HepG2 (cell line): ENCODE results near the gene ETV6. TPM values are rescaled to one million over a fixed set of nuclear protein-coding genes. Genes with fewer than 3 reads are reported as not detected.

Experiments used
- ATAC-seq: fragments of 200-7000 bp; cut with Tn5 transposase; 3 replicates; pipeline ENCODE4 v1.9.1; 2020; ENCODE audit warnings: mild to moderate bottlenecking, moderate library complexity
- BruUV-seq: library from RNA; stranded (reverse); fragments of 400-500 nt; replicated peaks from 2 replicates; lab custom pipeline; 2021; lab: Mats Ljungman, UMichigan
- CTCF ChIA-PET: fragments of 300-600 bp; formaldehyde crosslinking; extraction: SDS; loops from one replicate; lab custom pipeline; 2021; ENCODE audit warnings: low total read pairs, inconsistent platforms, low intra/inter-chr PET ratio; lab: Yijun Ruan, JAX
- POLR2A ChIA-PET: fragments of 350-600 bp; sonication (Branson Sonifier 250); formaldehyde crosslinking; loops from one replicate; lab custom pipeline; 2020; ENCODE audit warnings: antibody characterized with exemption, inconsistent platforms; lab: Yijun Ruan, JAX
- DNase-seq: peaks from one replicate; pipeline ENCODE4 v3.0.0-alpha.2; 2015; ENCODE audit warnings: low spot score
- FAIRE-seq: peaks from 3 replicates; lab custom pipeline; 2011; peaks lifted over from hg19 to GRCh38; lab: Jason Lieb, UNC
- H2AFZ ChIP-seq: one replicate; pipeline ENCODE4 v1.6.1; 2011; ENCODE audit warnings: low read length, inconsistent platforms
- H3K27ac ChIP-seq: fragments of 300-600 bp; 3 replicates; pipeline ENCODE4 v1.8.0; 2011; ENCODE audit warnings: mixed run types, mild to moderate bottlenecking, mixed read lengths, low read length, inconsistent platforms; ENCODE audit not compliant: insufficient read depth; ENCODE audit errors: extremely low read length
- H3K27me3 ChIP-seq, 2 experiments: fragments of 200-600 bp in 1 of 2; 2 replicates in 1 of 2; 3 replicates in 1 of 2; pipeline versions ENCODE4 v1.6.0 to v1.8.0; 2011; ENCODE audit warnings: low read length in 2 of 2, mild to moderate bottlenecking in 2 of 2, moderate library complexity in 2 of 2, inconsistent platforms in 1 of 2; ENCODE audit not compliant: insufficient read depth in 2 of 2, control insufficient read depth in 1 of 2
- H3K36me3 ChIP-seq, 2 experiments: fragments of 200-600 bp in 1 of 2; replicated peaks in 1 of 2; 2 replicates in 1 of 2; 3 replicates in 1 of 2; pipeline versions ENCODE4 v1.5.1 to v1.8.0; 2011; ENCODE audit warnings: low read length in 2 of 2, inconsistent platforms in 1 of 2; ENCODE audit not compliant: insufficient read depth in 2 of 2, control insufficient read depth in 1 of 2
- H3K4me1 ChIP-seq: 2 replicates; pipeline ENCODE4 v1.5.1; 2012; ENCODE audit warnings: low read length, inconsistent platforms; ENCODE audit not compliant: insufficient read depth
- H3K4me2 ChIP-seq: 2 replicates; pipeline ENCODE4 v1.6.0; 2011; ENCODE audit warnings: low read depth, low read length, inconsistent platforms
- H3K4me3 ChIP-seq, 3 experiments: fragments of 200-600 bp in 1 of 3; sonication (generic), shearing (Covaris generic) in 1 of 3; replicated peaks in 1 of 3; 2 replicates each; pipeline ENCODE4 v1.5.1; 2011 to 2016; ENCODE audit warnings: low read length in 3 of 3, inconsistent platforms in 2 of 3, low read depth in 2 of 3, mild to moderate bottlenecking in 2 of 3, control low read depth in 1 of 3, mixed read lengths in 1 of 3; ENCODE audit not compliant: insufficient read depth in 1 of 3
- H3K79me2 ChIP-seq: one replicate; pipeline ENCODE4 v1.6.1; 2011; ENCODE audit warnings: low read length, inconsistent platforms; ENCODE audit not compliant: insufficient read depth
- H3K9ac ChIP-seq: 2 replicates; pipeline ENCODE4 v1.6.0; 2011; ENCODE audit warnings: mild to moderate bottlenecking, low read depth, low read length, inconsistent platforms; ENCODE audit not compliant: insufficient read depth
- H3K9me3 ChIP-seq: 2 replicates; pipeline ENCODE4 v1.5.1; 2012; ENCODE audit warnings: mild to moderate bottlenecking, low read length
- H4K20me1 ChIP-seq: 2 replicates; pipeline ENCODE4 v1.6.0; 2011; ENCODE audit warnings: inconsistent platforms, mild to moderate bottlenecking, low read length, moderate library complexity; ENCODE audit not compliant: insufficient read depth
- ATF7-NPFF ChIP-seq: sonication (generic); formaldehyde crosslinking; IDR thresholded peaks from 2 replicates; pipeline ENCODE4 v1.8.1; 2023; ENCODE audit warnings: mild to moderate bottlenecking, low read depth, missing genetic modification reagents, moderate library complexity
- HOXA9 ChIP-seq: sonication (generic); formaldehyde crosslinking; IDR thresholded peaks from 2 replicates; pipeline ENCODE4 v1.8.1; 2022; ENCODE audit warnings: missing genetic modification reagents, mild to moderate bottlenecking, moderate library complexity, borderline replicate concordance
- KAT7 ChIP-seq: IDR thresholded peaks from 2 replicates; pipeline ENCODE4 v1.6.1; 2018; ENCODE audit warnings: borderline replicate concordance, missing compliant biosample characterization
- MTA1 ChIP-seq: sonication (generic); formaldehyde crosslinking; IDR thresholded peaks from 2 replicates; pipeline ENCODE4 v1.4.0; 2020; ENCODE audit warnings: missing genetic modification reagents, mild to moderate bottlenecking, borderline replicate concordance
- SRSF9 ChIP-seq: fragments of 200-400 bp; formaldehyde crosslinking; IDR thresholded peaks from 2 replicates; pipeline ENCODE4 v1.6.1; 2018; ENCODE audit warnings: borderline replicate concordance, mild to moderate bottlenecking, low read depth, low read length; ENCODE audit not compliant: insufficient read depth, poor library complexity, severe bottlenecking
- WGBS: methylation state at CpG from one replicate; pipeline ENCODE4 v1.1.6; 2017; ENCODE audit warnings: low lambda C conversion rate; 5-methylcytosine and 5-hydroxymethylcytosine counted together
- in situ Hi-C: cut with HindIII; loops from 2 replicates; pipeline ENCODE4 v1.10.0; 2017; ENCODE audit warnings: low pct_unique_long_range_greater_than_20kb; ENCODE audit not compliant: extremely low pct_ligation_motif_present
- intact Hi-C: fragments of 100-400 bp; cut with micrococcal nuclease; formaldehyde crosslinking; loops from one replicate; pipeline ENCODE4 v1.10.0; 2022; ENCODE audit not compliant: unreplicated experiment
- polyA plus RNA-seq, 8 experiments: library from polyadenylated mRNA; depleted of rRNA in 3 of 8; stranded (reverse) in 7 of 8; unstranded in 1 of 8; fragments of >200 nt; fragmentation: Illumina TruSeq in 4 of 8; extraction: Trizol in 4 of 8; gene quantifications; 2 replicates each; pipeline versions ENCODE4 v1.2.1 to v1.2.3, GENCODE V29; 2011 to 2016; ENCODE audit warnings: low read depth in 4 of 8, missing spikeins in 1 of 8, mixed read lengths in 1 of 8; ENCODE audit not compliant: insufficient read depth in 1 of 8
- total RNA-seq, 5 experiments: library from RNA; depleted of rRNA; stranded (reverse); fragments of >200 nt; fragmentation: Illumina TruSeq; extraction: Trizol; gene quantifications; 2 replicates each; pipeline ENCODE4 v1.2.3, GENCODE V29; 2016; ENCODE audit warnings: low read depth in 1 of 5
- TF ChIP-seq, protein P1 (sequence below): IDR thresholded peaks from 2 replicates; pipeline ENCODE4 v1.6.1; 2018; ENCODE audit warnings: missing genetic modification reagents, mild to moderate bottlenecking, missing compliant biosample characterization
- TF ChIP-seq, protein P2 (sequence below), 2 experiments: fragments of 450-650 bp in 1 of 2; sonication (generic) in 1 of 2; formaldehyde crosslinking; IDR thresholded peaks; 2 replicates each; pipeline versions ENCODE4 v1.5.0 to v1.8.0; 2020 to 2022; ENCODE audit warnings: mild to moderate bottlenecking in 1 of 2, missing genetic modification reagents in 1 of 2

The ETV6 gene
- total and polyA plus RNA-seq, 2 of the 13 experiments (the other 11 are each of a cell fraction or from before 2014, with no cell fraction given) = 2.2 to 3.0 TPM

GRCh38 chr12:11730299-11731041 lies 81.0 kb downstream of the ETV6 start:
- 97% methylated on average over 8 of the region's 8 CpGs for WGBS
- ChIA-PET POLR2A (no interaction called here), CTCF (no interaction called here)
- Histone ChIP-seq H3K4me3 (no peak overlapping the region), H3K4me2 (no peak overlapping the region), H3K79me2 (no peaks in the 10 kb centered on the region), H4K20me1 (no peaks in the 10 kb centered on the region), H3K9ac (no peak overlapping the region), H3K4me1 (peaks cover 22% of the 10 kb centered on the region), H3K27ac (no peak overlapping the region), H3K27me3 (no peaks in the 10 kb centered on the region), H2AFZ (no peak overlapping the region), H3K36me3 (no peaks in the 10 kb centered on the region), H3K9me3 (no peaks in the 10 kb centered on the region)
- ATAC-seq (no peak), DNase-seq (no peak), FAIRE-seq (no peak)
- BruUV-seq = no TSS peak
- in situ Hi-C loops = no loop called here
- intact Hi-C loops = no loop called here
- TF ChIP-seq ATF7-NPFF (no peak), KAT7 (CRISPR knock-in tag) (no peak), SRSF9 (no peak), HOXA9 (CRISPR knock-in tag) (no peak), MTA1 (CRISPR knock-in tag) (no peak)
- TF ChIP-seq, protein P1, sequence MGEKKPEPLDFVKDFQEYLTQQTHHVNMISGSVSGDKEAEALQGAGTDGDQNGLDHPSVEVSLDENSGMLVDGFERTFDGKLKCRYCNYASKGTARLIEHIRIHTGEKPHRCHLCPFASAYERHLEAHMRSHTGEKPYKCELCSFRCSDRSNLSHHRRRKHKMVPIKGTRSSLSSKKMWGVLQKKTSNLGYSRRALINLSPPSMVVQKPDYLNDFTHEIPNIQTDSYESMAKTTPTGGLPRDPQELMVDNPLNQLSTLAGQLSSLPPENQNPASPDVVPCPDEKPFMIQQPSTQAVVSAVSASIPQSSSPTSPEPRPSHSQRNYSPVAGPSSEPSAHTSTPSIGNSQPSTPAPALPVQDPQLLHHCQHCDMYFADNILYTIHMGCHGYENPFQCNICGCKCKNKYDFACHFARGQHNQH (CRISPR knock-in tag) = no peak
- TF ChIP-seq, protein P2, sequence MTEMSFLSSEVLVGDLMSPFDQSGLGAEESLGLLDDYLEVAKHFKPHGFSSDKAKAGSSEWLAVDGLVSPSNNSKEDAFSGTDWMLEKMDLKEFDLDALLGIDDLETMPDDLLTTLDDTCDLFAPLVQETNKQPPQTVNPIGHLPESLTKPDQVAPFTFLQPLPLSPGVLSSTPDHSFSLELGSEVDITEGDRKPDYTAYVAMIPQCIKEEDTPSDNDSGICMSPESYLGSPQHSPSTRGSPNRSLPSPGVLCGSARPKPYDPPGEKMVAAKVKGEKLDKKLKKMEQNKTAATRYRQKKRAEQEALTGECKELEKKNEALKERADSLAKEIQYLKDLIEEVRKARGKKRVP (CRISPR knock-in tag; IDR thresholded peaks at IDR 0.05) = no peak
- TF ChIP-seq, all 625 proteins: peak for 0
